NCI-H510A treated with DMSO at 0.1 percent for 48 hours (cell line): ENCODE data around the gene AKR1C8.
"Not testable (repeated sequence)": the region's sequence is repeated elsewhere in the genome, so short reads cannot be mapped to it uniquely, and the experiment has no call there.

ENCODE experiments used
- DNase-seq: peaks from one replicate; lab custom pipeline; 2025; lab: John Stamatoyannopoulos, UW

AKR1C8 gene

GRCh38 chr10:5168897-5169420 lies 16.0 kb downstream of the AKR1C8 start:
- DNase-seq = no peak

DNA sequence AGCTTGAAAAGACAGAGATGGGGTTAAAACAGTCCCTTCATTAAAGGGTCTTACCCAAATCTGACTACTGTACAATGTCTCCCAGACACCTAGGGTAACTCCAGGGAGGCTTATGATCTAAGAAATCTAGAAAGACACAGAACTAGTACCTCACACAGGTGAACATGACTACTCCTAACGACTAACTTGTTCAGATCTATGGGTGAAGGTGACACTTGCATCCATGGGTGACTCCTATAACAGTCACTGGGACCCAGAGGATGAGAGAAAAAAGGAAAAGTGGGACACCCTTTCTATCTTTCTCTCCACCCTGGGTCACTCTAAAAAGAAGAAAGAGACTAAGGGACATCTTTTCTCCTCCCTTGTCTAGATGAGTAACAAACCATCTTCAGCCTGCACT lies 19.2 kb downstream of the AKR1C8 start:
- DNase-seq = no peak

DNA sequence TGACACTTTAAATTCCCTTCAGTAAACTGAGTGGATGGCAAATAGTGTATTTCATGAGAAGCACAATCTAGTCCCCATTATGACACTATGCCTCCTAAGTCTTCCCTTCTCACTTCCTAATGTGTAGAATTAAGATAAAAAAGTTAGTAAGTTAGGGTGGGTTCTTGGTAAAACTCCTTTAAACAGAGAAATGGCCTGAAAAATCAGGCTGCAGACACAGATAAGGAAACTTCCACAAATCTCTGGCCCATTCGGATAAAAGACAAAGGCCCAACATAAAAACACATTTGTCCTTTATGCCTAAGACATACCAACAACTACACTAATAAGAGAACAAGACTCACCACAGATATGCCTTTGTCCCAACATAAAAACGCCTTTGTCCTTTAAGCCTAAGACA lies 21.5 kb downstream of the AKR1C8 start:
- DNase-seq = no peak

GRCh38 chr10:5159126-5159525 lies 25.8 kb downstream of the AKR1C8 start:
- no peak for DNase-seq

DNA sequence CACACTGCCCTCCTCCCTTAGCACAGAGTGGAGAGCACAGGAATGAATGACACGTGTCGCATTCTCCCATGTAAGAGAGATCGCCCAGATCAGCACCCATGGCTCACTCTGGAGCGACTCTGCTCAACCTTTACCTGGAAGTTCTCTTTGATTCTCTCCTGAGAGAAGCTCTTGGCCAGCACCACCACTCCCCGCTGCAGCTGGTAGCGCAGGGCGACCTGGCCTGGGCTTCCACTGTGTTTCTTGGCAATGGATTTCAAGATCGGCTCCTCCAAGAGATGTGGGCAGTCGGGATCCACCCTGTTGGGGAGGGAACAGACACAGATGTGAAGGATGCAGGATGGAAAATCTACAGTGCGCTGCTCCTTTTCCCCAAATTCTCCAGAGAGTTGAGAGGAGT lies 27.4 kb downstream of the AKR1C8 start:
- DNase-seq = no peak

DNA sequence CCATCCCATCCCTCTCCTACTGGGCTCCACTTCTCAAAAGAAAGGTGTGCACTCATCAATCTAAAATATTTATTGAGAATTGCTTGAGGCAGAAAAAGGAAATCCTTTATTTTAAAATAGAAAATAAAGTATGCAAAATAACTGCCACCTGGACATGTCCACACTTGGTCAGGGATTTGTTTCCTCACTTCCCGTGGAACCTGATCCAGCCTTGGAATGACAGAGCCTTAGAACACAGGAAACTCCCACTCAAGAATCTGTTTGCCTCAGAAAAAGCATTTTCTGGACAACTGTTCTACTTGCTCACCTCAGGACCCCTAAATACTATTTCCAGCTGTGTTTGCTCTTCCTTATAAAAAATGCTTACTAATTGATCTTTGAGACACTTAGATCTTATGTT lies 29.0 kb downstream of the AKR1C8 start:
- DNase-seq = no peak

DNA sequence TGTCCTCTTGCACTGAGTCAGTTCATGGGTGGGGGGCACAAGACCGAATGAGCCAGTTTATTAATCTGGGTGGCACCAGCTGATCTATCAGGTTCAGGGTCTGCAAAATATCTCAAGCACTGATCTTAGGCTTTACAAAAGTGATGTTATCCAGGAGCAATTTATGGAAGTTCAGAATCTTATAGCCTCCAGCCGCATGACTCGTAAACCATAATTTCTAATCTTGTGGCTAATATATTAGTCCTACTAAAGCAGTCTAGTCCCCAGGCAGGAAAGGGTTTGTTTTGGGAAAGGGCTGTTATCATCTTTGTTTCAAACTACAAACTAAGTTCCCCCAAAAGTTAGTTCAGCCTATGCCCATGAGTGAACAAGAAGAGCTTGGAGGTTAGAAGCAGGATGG lies 33.9 kb downstream of the AKR1C8 start:
- no peak for DNase-seq

DNA sequence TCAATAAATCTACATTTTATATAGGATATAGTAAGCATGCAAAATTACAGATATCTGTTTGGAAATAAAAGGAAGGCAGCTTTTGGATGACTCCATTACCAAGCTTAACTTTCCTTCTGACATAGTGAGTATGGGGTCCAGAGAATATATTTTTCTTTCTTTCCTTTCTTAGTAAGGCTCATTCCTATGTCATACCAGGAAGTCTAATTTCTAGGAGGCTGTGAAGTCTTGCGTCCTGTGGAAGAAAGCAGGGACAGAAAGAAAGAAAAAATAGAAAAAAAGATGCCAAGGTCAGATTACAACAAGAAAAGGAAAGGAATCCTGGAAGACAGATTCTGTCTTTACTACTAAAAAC lies 36.3 kb downstream of the AKR1C8 start:
- no peak for DNase-seq

- DNase-seq = no peak
Observed at GRCh38 chr10:5147981-5148677, 36.8 kb downstream of the AKR1C8 start.

GRCh38 chr10:5147255-5147980 lies 37.5 kb downstream of the AKR1C8 start:
- no peak for DNase-seq

- DNase-seq = no peak
Observed at GRCh38 chr10:5146920-5147254, 38.1 kb downstream of the AKR1C8 start.

GRCh38 chr10:5143137-5143536 lies 41.8 kb downstream of the AKR1C8 start:
- no peak for DNase-seq

GRCh38 chr10:5142199-5142598 lies 42.8 kb downstream of the AKR1C8 start:
- DNase-seq = no peak

DNA sequence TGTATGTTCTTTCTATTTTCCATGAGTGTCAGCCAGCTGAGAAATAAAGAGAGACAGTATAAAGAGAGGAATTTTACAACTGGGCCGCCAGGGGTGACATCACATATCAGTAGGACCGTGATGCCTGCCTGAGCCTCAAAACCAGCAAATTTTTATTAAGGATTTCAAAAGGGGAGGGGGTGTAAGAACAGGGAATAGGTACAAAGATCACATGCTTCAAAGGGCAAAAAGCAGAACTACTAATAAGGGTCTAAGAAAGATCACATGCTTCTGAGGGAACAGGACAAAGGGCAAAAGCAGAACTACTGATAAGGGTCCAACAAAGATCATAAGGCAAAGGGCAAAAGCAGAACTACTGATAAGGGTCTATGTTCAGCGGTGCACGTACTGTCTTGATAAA lies 47.3 kb downstream of the AKR1C8 start:
- DNase-seq = not testable (repeated sequence)

DNA sequence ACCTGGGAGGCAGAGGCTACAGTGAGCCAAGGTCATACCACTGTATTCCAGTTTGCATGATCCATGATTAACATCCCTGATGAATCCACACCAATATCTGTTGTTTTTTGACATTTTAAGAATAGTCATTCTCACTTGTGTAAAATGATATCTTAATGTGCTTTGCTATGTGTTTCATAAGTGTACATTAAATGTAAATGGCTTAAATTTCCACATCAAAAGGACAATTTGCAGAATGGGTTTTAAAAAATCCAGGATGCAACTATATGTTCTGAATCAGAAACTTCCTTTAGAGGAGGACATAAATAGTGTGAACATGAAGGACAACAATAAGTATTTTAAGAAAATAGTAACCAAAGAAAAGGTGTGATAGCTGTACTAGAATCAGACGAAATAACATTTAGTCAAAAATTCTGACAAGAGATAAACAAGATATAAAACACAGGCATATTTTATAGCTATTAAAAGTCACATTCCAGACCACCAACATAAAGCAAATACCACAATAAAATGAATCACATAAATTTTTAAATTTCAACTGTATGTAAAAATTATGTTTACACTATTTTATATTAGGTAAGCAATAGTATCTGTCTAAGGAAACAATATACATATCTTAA lies 48.4 kb downstream of the AKR1C8 start:
- no peak for DNase-seq

- no peak for DNase-seq
Observed at GRCh38 chr10:5135581-5135980, 49.4 kb downstream of the AKR1C8 start.

DNA sequence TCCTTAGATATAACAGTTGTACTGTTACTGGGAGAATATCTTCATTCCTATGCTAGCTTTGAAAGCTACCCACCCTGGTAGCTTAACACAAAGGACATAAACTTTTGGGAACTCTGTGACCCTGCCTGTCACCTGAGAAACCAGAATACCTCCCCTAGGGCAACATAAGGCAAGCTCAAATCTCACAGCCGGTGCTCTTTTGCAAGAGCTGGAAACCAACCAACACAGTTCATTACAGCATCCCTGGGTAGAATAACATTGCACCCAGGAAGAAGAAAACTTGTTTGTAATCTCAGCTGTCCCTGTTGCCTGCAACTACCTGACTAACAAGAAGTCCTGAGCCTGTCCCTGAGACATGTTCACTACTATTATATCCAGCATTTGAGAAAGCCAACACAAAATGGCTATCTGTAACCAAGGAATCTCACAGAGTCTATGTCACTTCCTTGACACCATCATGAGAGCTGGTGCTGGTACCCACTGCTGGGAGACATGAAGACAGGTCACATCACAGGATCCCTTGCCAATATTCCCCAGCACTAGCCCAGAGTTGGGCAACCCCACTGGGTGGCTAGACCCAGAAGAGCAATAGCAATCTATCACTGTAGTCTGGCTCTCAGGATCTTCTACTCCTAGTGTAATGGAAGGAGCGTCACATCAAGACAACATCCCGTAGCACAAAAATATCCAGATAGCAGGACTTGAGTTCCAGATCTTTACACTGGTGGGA lies 59.5 kb downstream of the AKR1C8 start:
- no peak for DNase-seq

- no peak for DNase-seq
Observed at GRCh38 chr10:5123886-5124285, 61.1 kb downstream of the AKR1C8 start.

DNA sequence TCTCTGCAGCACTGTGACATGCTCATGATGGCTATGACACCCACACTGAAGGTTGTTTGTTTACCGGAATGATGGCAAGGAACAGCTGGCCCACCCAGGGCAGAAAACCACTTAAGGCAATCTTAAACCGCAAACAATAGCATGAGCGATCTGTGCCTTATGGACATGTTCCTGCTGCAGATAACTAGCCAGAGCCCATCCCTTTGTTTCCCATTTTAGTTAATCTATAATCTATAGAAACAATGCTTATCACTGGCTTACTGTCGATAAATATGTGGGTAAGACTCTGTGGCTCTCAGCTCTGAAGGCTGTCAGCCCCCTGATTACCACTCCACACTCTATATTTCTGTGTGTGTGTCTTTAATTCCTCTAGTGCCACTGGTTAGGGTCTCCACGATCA lies 65.0 kb downstream of the AKR1C8 start:
- not testable (repeated sequence) for DNase-seq

GRCh38 chr10:5117026-5117425 lies 67.9 kb downstream of the AKR1C8 start:
- no peak for DNase-seq

- DNase-seq = no peak
Observed at GRCh38 chr10:5116621-5117020, 68.3 kb downstream of the AKR1C8 start.

DNA sequence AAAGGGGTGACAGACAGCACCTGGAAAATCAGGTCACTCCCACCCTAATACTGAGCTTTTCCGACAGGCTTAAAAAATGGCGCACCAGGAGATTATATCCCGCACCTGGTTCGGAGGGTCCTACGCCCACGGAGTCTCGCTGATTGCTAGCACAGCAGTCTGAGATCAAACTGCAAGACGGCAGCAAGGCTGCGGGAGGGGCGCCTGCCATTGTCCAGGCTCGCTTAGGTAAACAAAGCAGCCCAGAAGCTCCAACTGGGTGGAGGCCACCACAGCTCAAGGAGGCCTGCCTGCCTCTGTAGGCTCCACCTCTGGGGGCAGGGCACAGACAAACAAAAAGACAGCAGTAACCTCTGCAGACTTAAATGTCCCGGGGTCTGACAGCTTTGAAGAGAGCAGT lies 75.1 kb downstream of the AKR1C8 start:
- not testable (repeated sequence) for DNase-seq
